Fibroblast of skin of right quadriceps (primary cell): Measurements from ENCODE around the gene HOTAIR.

Experiments
- DNase-seq: peaks from one replicate; pipeline ENCODE4 v3.0.0-alpha.2; 2013

HOTAIR gene

GRCh38 chr12:54010972-54011664 lies 36.4 kb upstream of the HOTAIR start:
- no peak for DNase-seq

- no peak for DNase-seq
Measured at GRCh38 chr12:54010053-54010971, 35.6 kb upstream of the HOTAIR start.

GRCh38 chr12:54009171-54010052 lies 34.7 kb upstream of the HOTAIR start:
- DNase-seq, result no peak

- DNase-seq, result no peak
Measured at GRCh38 chr12:54008260-54008552, 33.5 kb upstream of the HOTAIR start.

GRCh38 chr12:54007538-54008259 lies 32.9 kb upstream of the HOTAIR start:
- no peak for DNase-seq

- no peak for DNase-seq
Measured at GRCh38 chr12:54006559-54007220, 31.9 kb upstream of the HOTAIR start.

- DNase-seq, result peak; percentile 89
Measured at GRCh38 chr12:54005853-54006558, 31.3 kb upstream of the HOTAIR start.

- DNase-seq, result no peak
Measured at GRCh38 chr12:54005531-54005852, 30.7 kb upstream of the HOTAIR start.

- no peak for DNase-seq
Measured at GRCh38 chr12:54004841-54005530, 30.2 kb upstream of the HOTAIR start.

- peak; percentile 73 for DNase-seq
Measured at GRCh38 chr12:54004063-54004840, 29.5 kb upstream of the HOTAIR start.

GRCh38 chr12:54003625-54004024 lies 28.9 kb upstream of the HOTAIR start:
- DNase-seq, result peak; percentile 68

- no peak for DNase-seq
Measured at GRCh38 chr12:54002915-54003389, 28.2 kb upstream of the HOTAIR start.

GRCh38 chr12:54002278-54002914 lies 27.6 kb upstream of the HOTAIR start:
- no peak for DNase-seq

- no peak for DNase-seq
Measured at GRCh38 chr12:54001283-54002187, 26.8 kb upstream of the HOTAIR start.

- no peak for DNase-seq
Measured at GRCh38 chr12:54000116-54001114, 25.7 kb upstream of the HOTAIR start, which contains the start of gene HOXC9. HOXC9 (plus strand) TSS chr12:54000161; CDS start chr12:54000189, 28 bp downstream.

- peak; percentile 93 for DNase-seq
Measured at GRCh38 chr12:53999559-54000115, 24.9 kb upstream of the HOTAIR start.

GRCh38 chr12:53998900-53999236 lies 24.1 kb upstream of the HOTAIR start:
- no peak for DNase-seq
